DMS53 treated with DMSO at 0.1 percent for 48 hours (cell line): Measurements from ENCODE around the gene PVRIG.
"Not testable (repeated sequence)": the region's sequence is repeated elsewhere in the genome, so short reads cannot be mapped to it uniquely, and the experiment has no call there.

Experiments used
- DNase-seq: peaks from one replicate; lab custom pipeline; 2025; ENCODE audit not compliant: unreplicated experiment; lab: John Stamatoyannopoulos, UW

Gene PVRIG

DNA sequence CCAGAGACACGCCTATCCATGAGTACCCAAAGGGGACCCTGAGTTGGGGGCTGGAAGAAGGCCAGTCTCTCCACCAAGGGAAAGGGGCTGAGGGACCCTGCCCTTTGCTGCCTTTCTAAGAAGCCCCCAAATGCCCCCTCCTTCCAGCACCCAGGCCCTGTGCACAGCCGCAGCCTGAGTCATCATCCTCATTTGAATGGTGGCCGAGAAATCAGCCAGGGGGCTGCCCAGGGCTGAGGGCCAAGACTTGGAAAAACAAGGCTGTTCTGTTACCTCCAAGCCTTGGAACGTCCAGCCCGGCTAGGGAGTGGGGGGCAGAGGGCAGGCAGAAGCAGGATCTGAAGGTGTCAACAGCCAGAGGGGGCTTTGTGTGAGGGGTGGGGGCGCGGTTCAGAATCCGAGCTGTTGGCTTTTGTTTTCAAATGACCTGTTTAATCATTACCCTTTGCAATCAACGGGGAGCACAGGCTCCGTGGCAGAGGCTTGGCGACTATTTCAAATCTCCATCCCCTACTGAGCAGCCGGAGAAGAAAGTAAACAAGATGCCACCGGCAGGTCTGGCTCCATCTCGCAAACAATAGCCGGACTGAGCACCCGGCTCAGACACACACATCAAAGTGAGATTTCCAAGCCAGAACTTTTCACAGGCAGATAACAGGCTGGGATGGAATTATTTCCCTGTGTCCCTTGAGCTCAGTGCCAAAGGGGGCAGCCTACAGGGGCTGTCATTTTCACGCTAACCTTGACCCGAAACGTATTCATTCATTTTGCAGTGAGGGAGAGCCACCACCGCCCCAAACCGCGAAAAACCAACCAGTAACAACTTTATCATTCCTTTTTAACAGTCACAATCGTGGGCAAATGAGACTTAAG lies 50.5 kb downstream of the PVRIG start:
- not testable (repeated sequence) for DNase-seq
